IPS-NIHi7 (cell line): ENCODE measurements around the gene STON1.
"Not testable (repeated sequence)": the region's sequence is repeated elsewhere in the genome, so short reads cannot be mapped to it uniquely, and the experiment has no call there.

Experiments used
- DNase-seq: peaks from one replicate; pipeline ENCODE4 v3.0.0; 2012; ENCODE audit warnings: mixed read lengths; ENCODE audit errors: extremely low spot score

Gene STON1

DNA sequence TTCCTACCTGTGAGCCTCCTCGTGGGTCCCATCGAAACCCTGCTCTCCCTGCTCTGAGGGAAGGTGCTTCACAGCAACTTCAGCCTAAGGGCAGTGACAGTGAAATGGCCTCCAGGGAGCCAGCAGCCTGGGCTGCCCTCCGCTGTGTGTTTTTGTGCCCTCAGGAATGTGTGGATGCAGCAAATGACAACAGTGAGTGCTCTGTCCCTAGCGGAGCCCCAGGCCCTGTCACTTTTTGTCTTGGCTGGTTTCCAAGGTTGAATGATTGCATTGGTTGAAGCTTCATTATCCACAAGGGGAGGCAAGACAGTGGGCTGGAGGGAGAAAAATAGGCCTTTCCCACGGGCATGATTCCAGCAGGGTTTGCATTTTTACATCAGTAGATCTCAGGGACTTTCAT is 42.9 kb downstream of the STON1 start:
- DNase-seq, result peak; percentile 26

DNA sequence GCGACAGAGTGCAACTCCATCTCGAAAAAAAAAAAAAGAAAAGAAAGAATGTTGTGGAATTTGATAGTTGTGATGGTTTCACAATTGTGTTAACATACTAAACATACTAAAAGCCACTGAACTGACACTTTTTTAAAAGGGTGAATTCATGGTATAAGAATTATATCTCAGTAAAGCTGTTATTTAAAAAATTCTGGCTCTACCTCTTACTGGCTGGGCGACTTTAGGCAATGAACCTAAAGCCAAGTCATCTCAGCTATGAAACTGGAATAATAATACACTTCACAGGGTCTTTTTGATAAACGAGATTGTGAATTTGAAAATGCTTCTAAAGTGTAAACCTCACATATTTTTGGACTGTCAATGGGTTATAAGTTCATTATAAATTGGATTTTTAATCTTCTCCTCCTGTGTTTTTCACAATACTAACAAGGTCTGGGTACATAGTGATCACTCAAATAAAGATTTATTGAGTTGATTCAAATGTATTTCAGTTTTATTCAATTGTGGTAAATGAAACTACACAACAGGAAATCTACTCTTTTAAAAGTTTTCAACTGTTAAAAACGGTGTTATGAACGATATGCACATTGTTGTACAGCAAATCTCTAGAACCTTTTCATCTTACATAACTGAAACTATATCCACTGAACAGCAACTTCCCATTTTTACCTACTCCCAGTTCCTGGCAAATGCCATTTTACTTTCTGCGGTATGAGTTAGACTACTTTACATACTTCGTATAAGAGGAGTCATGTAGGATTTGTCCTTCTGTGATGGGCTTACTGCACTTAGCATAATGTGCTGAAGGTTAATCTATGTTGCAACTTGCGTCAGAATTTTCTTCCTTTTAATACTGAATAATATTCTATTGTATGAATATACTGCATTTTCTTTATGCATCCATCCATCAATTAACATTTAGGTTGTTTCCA is 44.7 kb downstream of the STON1 start:
- no peak for DNase-seq

DNA sequence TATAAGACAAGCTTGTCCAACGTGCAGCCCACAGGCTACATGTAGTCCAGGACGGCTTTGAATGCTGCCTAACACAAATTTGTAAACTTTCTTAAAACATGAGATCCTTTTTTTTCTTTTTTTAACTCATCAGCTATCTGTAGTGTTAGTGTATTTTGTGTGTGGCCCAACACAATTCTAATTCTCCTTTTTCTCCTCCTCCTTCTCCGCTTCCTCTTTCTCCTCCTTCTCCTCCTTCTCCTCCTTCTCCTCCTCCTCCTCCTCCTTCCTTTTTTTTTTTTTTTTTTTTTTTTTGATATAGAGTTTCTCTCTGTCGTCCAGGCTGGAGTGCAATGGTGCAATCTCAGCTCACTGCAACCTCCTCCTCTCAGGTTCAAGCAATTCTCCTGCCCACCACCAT is 48.4 kb downstream of the STON1 start:
- no peak for DNase-seq

DNA sequence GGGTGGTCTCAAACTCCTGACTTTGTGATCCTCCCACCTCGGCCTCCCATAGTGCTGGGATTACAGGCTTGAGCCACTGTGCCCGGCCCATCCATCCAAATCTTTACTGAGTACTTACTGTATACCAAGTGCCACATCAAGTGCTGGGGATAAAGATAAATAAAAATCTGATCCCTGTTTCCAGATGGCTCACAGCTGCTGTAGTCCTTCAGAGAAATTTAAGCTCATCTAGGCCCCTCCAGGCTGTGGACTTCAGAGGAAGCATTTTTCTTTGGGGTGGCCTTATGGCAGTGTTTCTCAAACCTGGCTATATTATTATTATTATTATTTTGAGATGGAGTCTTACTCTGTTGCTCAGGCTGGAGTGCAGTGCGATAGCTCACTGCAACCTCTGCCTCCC is 54.0 kb downstream of the STON1 start:
- no peak for DNase-seq

DNA sequence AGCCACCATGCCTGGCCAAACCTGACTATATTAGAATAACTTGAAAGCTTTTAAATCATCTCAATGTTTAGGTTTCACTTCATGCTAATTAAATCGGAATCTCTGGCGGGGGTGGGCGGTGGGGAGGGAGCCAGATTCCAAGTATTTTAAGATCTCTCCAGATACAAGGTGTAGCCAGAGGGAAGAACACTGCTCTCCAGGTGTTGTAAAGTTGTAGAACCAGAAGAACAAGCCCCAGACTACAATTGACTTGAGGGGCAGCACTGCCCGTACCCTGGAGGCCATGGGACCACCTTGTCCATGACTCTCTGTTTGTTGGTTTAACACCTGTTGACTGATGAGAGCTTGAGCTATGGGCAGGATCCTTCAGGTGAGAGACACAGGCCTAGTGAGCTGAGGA is 54.6 kb downstream of the STON1 start:
- no peak for DNase-seq

DNA sequence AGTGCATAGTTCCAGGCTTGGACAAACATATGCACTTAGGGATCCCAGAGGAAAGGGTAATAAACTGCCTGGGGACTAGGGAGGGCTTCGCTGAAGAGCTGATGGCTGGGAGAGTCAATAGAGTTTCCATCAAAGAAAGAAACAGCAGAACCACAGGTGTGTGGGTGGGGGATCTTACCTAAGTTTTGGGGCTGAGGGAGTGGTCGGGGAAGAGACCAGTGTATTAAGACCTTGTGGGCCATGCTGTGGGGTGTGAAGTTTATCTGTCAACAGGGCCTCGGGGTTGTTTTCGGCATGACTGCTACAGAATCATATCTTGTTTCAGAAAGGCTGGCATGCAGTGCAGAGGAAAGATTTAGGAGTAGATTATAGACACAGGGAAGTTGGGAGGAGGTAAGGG is 56.5 kb downstream of the STON1 start:
- no peak for DNase-seq

DNA sequence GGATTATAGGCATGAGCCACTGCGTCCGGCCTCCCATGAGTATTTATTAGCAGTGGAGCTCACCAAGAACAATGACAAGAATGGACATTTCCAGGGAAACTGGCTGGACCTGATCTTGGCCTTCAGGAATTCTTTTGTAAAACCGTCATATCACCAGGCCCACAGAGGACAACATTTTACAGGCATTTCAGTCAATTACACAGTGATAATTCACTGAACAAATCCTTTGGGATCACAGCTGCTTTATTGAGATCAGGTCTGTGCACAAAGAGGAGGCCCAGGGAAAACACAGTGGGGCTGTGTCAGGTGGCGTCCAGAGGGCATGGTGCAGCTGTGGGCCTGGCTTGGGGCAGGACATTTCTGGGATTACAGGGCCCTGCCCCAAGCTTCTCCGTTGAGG is 57.6 kb downstream of the STON1 start:
- no peak for DNase-seq

DNA sequence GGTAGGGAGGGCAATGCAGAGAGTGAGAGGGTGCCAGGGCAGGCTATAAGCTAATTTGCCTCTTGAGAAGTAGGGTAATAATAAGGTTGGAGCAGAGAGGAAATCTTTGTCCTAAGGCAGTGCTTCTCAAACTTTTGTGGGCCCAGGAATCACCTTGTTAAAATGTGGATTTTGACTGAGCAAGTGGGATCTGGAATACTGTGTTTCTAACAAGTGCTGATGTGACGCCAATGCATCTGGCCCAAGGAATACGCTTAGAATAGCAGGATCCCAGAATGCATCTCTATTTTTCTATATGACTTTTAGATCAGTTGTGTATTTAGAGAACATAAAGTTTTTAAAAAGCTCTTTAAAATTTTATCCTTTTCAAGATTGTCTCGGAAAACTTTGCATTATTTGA is 58.0 kb downstream of the STON1 start:
- no peak for DNase-seq

DNA sequence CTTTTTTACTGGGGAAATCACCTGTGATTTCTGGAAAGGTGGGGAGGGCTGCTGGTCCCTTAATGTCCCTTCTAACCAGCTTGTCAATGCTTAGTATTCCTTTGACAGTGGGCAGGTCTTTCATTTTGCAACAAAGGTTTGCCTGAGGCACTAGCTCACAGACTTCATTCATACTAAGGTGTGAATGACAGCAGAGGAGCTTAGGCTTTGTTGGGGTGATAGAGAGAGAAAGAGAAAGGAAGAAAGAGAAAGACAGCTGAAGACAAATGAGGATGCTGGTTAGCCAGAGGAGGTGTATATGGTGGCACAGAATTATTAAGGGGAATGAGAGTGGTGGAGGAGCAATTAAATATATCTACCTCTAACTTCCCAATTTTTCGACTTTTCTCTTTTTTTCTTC is 58.8 kb downstream of the STON1 start:
- DNase-seq, result no peak

DNA sequence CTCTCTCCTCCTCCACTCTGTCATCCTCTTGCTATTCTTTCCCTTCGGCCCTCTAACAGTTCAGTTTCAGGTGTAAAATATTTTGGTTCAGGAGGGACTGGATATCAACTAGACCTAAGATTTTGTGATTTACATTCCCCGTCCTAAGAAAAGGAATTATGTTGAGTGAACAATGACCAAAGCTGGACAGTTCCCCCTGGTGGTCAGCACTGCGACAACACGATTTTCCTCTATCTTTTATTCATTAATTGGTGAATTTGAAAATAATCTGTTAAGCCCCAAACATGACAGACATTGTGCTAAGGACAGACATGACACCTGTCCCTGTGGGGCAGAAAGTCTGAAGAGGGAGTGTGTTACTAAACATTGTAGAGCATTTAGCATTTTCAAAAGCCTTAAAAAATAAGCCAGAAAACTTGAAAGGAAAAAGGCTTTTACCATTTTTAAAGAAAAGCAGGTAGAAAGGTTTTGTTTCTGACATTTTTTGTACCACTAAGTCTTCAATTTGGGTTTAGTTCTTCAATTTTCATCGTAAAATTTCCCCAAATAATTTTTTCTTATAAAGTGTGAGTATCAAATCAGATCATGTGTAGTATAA is 59.3 kb downstream of the STON1 start:
- DNase-seq, result peak; percentile 57

DNA sequence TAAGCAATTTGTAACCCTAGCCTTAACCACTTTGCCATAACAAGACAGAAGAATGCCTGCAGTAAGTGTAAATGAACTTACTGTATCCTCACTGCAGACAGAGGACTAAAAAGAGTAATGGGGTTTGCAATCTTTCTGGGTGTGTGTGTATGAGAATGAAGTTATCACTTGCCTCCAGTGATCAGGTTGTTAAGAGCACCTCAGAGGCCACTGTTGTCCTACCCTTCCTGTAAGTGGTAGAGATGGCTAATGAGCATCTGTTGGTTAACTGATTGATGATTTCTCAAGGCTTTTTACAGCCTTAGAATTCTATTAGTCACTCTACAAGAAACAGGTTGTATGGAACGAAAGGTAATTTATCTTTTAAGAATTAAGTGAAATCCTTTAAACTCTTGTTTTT is 60.1 kb downstream of the STON1 start:
- DNase-seq, result no peak

DNA sequence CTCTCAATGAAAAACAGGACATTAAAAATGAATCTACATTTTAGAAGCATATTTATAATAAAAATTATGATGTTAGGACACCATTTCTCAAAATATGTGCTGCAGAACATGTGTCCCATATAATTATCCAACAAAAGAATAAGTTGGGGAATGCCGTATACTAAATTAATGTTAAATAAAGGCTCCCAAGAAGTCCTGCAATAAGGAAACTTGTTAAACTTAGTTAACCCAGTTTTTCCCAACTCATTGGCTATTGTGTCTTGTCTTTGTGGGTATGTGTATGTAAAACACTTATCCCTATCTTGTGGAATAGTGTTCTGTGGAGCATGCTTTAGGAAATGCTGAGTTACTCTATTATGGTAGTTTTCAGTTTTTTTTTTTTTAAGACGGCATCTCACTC is 62.1 kb downstream of the STON1 start:
- no peak for DNase-seq

DNA sequence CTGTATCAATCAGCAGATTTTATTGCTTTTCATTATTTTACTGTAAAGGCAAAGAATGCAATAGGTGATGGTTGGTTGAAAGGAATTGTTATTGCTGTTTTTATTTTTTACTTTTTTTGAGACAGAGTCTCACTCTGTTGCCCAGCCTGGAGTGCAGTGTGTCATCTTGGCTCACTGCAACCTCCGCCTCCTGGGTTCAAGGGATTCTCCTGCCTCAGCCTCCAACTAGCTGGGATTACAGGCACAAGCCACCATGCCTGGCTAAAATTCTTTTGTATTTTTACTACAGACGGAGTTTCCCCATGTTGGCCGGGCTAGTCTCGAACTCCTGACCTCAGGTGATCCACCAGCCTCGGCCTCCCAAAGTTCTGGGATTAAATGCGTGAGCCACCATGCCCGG is 66.8 kb downstream of the STON1 start:
- DNase-seq, result not testable (repeated sequence)

DNA sequence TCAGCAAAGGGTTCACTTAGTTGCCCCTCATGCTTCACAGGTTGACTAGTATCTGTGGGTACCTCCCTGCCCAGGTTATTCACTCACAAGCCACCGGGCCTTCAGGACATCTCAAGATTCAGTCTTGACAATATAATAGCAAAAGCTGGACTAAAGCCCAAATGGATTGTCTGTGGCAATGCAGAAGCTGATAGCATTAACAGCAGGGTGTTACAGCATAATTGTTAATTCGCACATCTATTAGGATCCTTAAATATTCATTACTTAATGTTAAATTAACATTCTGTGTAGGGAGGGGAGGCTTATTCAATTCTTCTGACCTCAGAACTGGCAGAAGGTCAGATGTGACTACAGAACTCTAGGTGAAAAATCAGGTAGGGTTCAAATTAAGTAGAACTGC is 67.5 kb downstream of the STON1 start:
- DNase-seq, result no peak

DNA sequence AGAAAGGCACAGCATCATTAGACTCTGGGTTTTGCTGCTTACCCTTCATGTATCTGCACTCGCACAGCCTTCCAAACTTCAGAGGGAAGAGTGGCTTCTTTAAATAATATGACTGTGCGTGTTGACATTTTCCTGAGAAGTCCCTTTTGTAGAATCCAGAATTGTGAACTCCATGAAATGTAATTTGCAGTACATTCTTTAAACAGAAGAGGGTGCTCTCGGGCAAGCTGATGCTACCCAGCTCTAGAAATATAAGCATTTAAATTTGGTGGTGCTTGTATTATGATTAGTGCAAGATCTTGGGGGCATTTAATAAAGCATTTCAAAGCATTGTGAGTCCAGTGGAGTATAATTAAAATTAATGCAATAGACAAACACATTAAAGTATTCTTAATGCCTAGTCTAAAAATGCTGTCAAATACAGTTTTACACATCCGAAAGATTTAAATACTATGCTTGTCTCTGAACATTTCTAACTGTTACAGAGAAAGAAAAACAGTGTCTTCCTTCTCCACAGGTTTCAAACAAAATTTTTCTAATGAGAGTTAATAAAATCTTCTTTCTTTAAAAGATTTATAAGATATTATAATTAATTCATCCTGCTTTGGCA is 70.4 kb downstream of the STON1 start:
- peak; percentile 41 for DNase-seq

DNA sequence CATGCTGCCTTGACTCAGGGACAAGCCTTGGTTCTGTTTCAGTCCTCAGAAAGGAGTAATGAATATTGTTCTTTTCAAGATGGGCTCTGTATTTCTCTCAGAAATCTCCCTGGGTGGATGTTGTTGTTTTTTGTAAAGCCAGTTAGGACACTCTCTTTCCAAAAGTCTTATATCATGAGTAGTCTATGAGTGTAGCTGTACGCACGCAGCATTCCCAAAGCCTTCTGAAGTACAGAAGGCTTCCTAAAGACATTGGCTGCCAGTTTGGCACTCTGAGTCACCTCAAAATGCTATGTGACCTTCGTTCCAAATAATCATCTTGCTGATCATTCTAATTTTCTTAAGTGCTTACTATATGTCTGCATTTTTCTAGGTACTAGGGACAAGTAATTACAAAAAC is 71.0 kb downstream of the STON1 start:
- no peak for DNase-seq

DNA sequence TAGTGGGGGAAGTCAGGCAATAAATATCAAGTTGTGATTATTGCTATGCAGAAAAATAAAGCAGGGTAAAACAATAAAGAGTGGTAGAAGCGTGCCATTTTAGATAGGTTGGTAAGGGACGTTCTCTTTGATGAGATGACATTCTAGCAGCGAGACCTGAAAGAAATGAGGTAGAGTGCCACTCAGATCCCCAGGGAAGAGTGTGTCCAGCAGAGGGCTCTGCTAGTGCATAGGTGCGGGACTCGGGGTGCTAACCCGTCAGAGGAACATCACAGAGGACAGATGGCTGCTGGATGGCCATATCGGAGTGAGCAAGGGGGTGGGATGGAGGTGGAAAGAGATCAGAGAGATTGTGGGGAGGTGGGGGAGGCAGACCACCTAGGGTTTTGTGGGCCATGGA is 71.4 kb downstream of the STON1 start:
- DNase-seq, result peak; percentile 57

DNA sequence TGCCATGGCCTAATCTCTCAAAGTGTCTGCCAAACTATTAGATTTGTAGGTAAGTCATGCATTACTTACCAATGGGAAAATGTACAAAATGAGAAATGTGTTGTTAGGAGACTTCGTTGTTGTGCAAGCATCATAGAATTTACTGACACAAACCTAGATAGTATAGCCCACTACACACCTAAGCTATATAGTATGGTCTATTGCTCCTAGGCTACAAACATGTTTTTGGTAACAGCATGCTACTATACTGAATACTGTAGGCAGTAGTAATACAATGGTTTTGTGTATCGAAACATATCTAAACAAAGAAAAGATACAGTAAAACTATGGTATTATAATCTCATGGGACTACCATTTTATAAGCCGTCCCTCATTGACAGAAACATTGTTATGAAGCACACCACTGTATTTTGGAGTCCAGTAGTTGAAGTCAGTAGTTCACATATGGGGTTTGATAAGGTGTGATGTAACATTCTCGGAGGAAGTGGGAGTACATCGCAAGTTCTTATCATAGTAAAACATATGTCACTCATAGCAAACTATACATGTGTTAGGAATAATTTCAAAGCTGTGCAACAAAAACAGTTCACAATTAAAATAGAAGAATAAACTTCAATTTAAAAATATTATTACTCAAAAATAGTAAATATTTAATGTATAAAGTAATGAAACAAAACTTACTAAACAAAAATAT is 75.7 kb downstream of the STON1 start:
- no peak for DNase-seq

DNA sequence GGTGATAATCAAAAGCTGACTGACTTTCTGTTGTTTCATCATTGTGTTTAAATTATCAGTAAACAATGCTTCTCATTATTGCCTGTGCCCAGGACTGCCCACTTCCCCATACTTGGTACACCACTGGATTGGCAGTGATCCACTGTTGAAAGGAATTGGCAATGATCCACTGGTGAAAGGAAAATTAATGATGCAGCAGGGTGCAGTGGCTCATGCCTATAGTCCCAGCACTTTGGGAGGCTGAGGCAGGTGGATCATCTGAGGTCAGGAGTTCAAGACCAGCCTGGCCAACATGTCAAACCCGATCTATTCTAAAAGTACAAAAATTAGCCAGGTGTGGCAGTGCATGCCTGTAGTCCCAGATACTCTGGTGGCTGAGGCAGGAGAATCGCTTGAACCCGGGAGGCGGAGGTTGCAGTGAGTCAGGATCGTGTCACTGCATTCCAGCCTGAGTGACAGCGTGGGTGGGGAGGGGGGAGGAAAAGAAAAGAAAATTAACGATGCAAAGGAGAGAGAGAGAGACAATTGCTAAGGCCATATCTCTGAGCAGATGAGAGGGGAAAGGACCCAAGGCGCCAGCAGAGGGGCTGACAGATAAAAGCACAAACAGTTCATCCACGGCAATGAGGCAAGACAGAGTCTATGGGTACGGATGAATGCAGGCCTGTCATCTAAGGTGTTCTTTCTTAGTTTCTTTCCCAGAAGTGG is 77.5 kb downstream of the STON1 start:
- no peak for DNase-seq

DNA sequence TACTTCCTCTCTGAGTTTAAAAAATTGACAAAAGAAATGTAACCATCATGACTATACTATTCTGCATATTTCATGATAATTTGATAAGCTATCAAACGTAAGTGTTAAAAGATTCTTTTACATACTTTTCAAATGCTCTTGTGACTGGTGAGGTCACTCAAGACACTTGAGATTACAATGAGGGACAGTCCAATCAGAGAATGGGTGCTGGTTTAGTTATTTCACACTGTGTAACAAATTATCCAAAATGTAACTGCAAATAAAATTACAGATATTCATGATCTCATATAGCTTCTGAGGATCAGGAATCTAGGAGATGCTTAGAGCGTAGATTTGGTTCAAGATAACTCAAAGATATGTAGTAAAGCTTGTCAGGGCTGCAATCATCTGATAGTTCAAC is 83.3 kb downstream of the STON1 start:
- DNase-seq, result no peak

DNA sequence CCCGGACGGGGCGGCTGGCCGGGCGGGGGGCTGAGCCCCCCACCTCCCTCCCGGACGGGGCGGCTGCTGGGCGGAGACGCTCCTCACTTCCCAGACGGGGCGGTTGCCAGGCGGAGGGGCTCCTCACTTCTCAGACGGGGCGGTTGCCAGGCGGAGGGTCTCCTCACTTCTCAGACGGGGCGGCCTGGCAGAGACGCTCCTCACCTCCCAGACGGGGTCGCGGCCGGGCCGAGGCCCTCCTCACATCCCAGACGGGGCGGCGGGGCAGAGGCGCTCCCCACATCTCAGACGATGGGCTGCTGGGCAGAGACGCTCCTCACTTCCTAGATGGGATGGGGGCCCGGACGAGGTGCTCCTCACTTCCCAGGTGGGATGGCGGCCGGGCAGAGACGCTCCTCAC is 84.6 kb downstream of the STON1 start:
- not testable (repeated sequence) for DNase-seq

DNA sequence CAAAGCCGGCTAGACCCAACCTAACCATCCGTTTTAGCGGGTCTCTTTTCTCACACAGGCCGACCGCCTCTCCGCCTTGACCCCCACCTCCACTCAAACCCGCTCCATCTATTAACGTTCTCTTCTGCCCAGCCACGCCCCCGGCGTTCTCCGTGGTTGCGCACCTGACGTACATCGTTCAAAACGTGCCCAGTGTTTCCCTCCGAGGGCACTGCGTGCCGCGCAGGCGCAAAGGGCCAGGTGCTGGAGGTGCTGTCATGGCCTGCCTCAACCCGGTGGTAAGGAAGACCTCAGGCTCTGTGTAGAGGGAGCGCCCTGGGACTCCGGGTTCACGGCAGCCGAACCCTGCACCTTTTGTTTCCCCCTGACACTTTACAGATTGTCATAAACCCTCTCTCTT is 87.7 kb downstream of the STON1 start, which contains the start of gene GTF2A1L:
GTF2A1L (plus strand) TSS at position 239 of the 400 bp plus-strand sequence; CDS start at position 258, 19 bp downstream.
- DNase-seq, result no peak
